Endothelial cell of umbilical vein (primary cell): ENCODE results near the gene CARMIL3. TPM values are rescaled to one million over a fixed set of nuclear protein-coding genes. Genes with fewer than 3 reads are reported as not detected.
A peak's percentile ranks its signal among the peaks of the same experiment; 100 is the strongest.

Experiments
- BruUV-seq: library from RNA; stranded (reverse); fragments of 400-500 nt; replicated peaks from 2 replicates; lab custom pipeline; 2021; lab: Mats Ljungman, UMichigan
- CTCF ChIA-PET: fragments of 300-600, 350-600 bp; sonication (Branson Sonifier 250); formaldehyde crosslinking; loops from one replicate; lab custom pipeline; 2021; ENCODE audit warnings: antibody characterized with exemption, inconsistent platforms; lab: Charles Lee
- POLR2A ChIA-PET: fragments of 300-600, 350-600 bp; sonication (Branson Sonifier 250); formaldehyde crosslinking; loops from one replicate; lab custom pipeline; 2021; ENCODE audit warnings: antibody characterized with exemption, inconsistent platforms; lab: Charles Lee
- DNase-seq: peaks from one replicate; pipeline ENCODE4 v3.0.0-alpha.2; 2011; ENCODE audit warnings: low read depth, low spot score
- FAIRE-seq: peaks from 2 replicates; lab custom pipeline; 2011; peaks lifted over from hg19 to GRCh38; lab: Jason Lieb, UNC
- H2AFZ ChIP-seq: 2 replicates; pipeline ENCODE4 v1.6.0; 2012; ENCODE audit warnings: low read depth, low read length, control low read depth, inconsistent platforms
- H3K27ac ChIP-seq: 2 replicates; pipeline ENCODE4 v1.5.1; 2011; ENCODE audit warnings: low read depth, mild to moderate bottlenecking, control low read depth, low read length, moderate library complexity; ENCODE audit not compliant: insufficient read depth
- H3K27me3 ChIP-seq, 2 experiments: 2 replicates each; pipeline versions ENCODE4 v1.6.0 to v1.6.1; 2011; ENCODE audit warnings: low read length in 2 of 2, mixed read lengths in 1 of 2; ENCODE audit not compliant: control insufficient read depth in 2 of 2, insufficient read depth in 2 of 2
- H3K36me3 ChIP-seq, 2 experiments: 2 replicates in 1 of 2; 3 replicates in 1 of 2; pipeline ENCODE4 v1.5.1; 2011; ENCODE audit warnings: low read length in 2 of 2, mild to moderate bottlenecking in 1 of 2, moderate library complexity in 1 of 2; ENCODE audit not compliant: control insufficient read depth in 2 of 2, insufficient read depth in 2 of 2; ENCODE audit errors: extremely low read depth in 1 of 2
- H3K4me1 ChIP-seq: 3 replicates; pipeline ENCODE4 v1.5.1; 2011; ENCODE audit warnings: mild to moderate bottlenecking, low read length; ENCODE audit not compliant: control insufficient read depth, insufficient read depth; ENCODE audit errors: extremely low read depth
- H3K4me2 ChIP-seq: 2 replicates; pipeline ENCODE4 v1.6.1; 2011; ENCODE audit warnings: low read length, control low read depth, mixed read lengths; ENCODE audit not compliant: insufficient read depth
- H3K4me3 ChIP-seq, 3 experiments: fragments of 200-600 bp in 1 of 3; sonication (generic), shearing (Covaris generic) in 1 of 3; replicated peaks in 1 of 3; 2 replicates each; pipeline ENCODE4 v1.5.1; 2011 to 2016; ENCODE audit warnings: control low read depth in 3 of 3, low read length in 3 of 3, mild to moderate bottlenecking in 2 of 3, inconsistent platforms in 1 of 3, low read depth in 1 of 3, moderate library complexity in 1 of 3; ENCODE audit not compliant: insufficient read depth in 1 of 3
- H3K79me2 ChIP-seq: 2 replicates; pipeline ENCODE4 v1.6.0; 2012; ENCODE audit warnings: low read length, inconsistent platforms; ENCODE audit not compliant: control insufficient read depth, insufficient read depth
- H3K9ac ChIP-seq: replicated peaks from 2 replicates; pipeline ENCODE3; 2011; ENCODE audit warnings: low read length, control low read depth; ENCODE audit not compliant: insufficient read depth; ENCODE audit errors: extremely low read depth
- H3K9me1 ChIP-seq: replicated peaks from 3 replicates; pipeline ENCODE4 v1.6.0; 2011; ENCODE audit warnings: mild to moderate bottlenecking, low read length; ENCODE audit not compliant: control insufficient read depth, insufficient read depth; ENCODE audit errors: extremely low read depth
- H3K9me3 ChIP-seq: replicated peaks from 2 replicates; pipeline ENCODE4 v1.5.1; 2012; ENCODE audit warnings: low read length, inconsistent platforms; ENCODE audit not compliant: control insufficient read depth, insufficient read depth
- H4K20me1 ChIP-seq: replicated peaks from 2 replicates; pipeline ENCODE3; 2011; ENCODE audit warnings: mild to moderate bottlenecking, low read length; ENCODE audit not compliant: control insufficient read depth, insufficient read depth; ENCODE audit errors: extremely low read depth
- EZH2 ChIP-seq: IDR thresholded peaks from 2 replicates; pipeline ENCODE4 v1.6.1; 2012; ENCODE audit warnings: borderline replicate concordance, low read depth, mild to moderate bottlenecking, moderate library complexity, low read length, inconsistent platforms; ENCODE audit not compliant: severe bottlenecking
- FOS ChIP-seq: IDR thresholded peaks from 2 replicates; pipeline ENCODE4 v1.6.1; 2011; ENCODE audit warnings: mild to moderate bottlenecking, low read length, moderate library complexity, borderline replicate concordance; ENCODE audit not compliant: insufficient read depth
- GATA2 ChIP-seq: IDR thresholded peaks from 2 replicates; pipeline ENCODE4 v1.7.0; 2011; ENCODE audit warnings: low read depth, mild to moderate bottlenecking, moderate library complexity, mixed read lengths, low read length; ENCODE audit not compliant: insufficient read length, insufficient read depth
- JUN ChIP-seq: IDR thresholded peaks from 2 replicates; pipeline ENCODE4 v1.6.1; 2011; ENCODE audit warnings: borderline replicate concordance, low read depth; ENCODE audit not compliant: insufficient read length, insufficient read depth
- MAX ChIP-seq: IDR thresholded peaks from 2 replicates; pipeline ENCODE4 v1.6.1; 2011; ENCODE audit not compliant: insufficient read depth, insufficient read length
- MYC ChIP-seq: IDR thresholded peaks from one replicate; pipeline ENCODE4 v1.6.1; 2011; ENCODE audit warnings: mild to moderate bottlenecking, low read depth, low read length
- POLR2A ChIP-seq: IDR thresholded peaks from 2 replicates; pipeline ENCODE4 v1.6.1; 2012; ENCODE audit warnings: low read depth, mild to moderate bottlenecking, control low read depth, low read length
- POLR2AphosphoS5 ChIP-seq: IDR thresholded peaks from 2 replicates; pipeline ENCODE4 v1.6.1; 2012; ENCODE audit warnings: low read depth, mild to moderate bottlenecking, control low read depth, low read length, moderate library complexity; ENCODE audit not compliant: insufficient read depth
- dilution Hi-C: fragments of 300-500 bp; cut with MboI; formaldehyde crosslinking; loops from one replicate; pipeline ENCODE4 v1.15.0; 2019; ENCODE audit warnings: low sequenced_read_pairs; ENCODE audit not compliant: extremely low pct_ligation_motif_present
- intact Hi-C: fragments of 100-400 bp; cut with micrococcal nuclease; formaldehyde crosslinking; loops from one replicate; pipeline ENCODE4 v1.10.0; 2022
- polyA plus RNA-seq, 4 experiments: library from polyadenylated mRNA; depleted of rRNA in 3 of 4; stranded (reverse) in 3 of 4; unstranded in 1 of 4; fragments of >200 nt; gene quantifications; 2 replicates each; pipeline versions ENCODE4 v1.2.1 to v1.2.3, GENCODE V29; 2011 to 2012; ENCODE audit warnings: missing spikeins in 1 of 4
- total RNA-seq: library from RNA; stranded (reverse); gene quantifications from 2 replicates; pipeline ENCODE4 v1.2.3, GENCODE V29; 2021
- TF ChIP-seq, protein P1 (sequence below), 2 donors: IDR thresholded peaks; 1 replicate in 1 of 2; 2 replicates in 1 of 2; pipeline ENCODE4 v1.5.1; 2011; ENCODE audit warnings: low read length in 2 of 2, mild to moderate bottlenecking in 2 of 2, moderate library complexity in 2 of 2, control low read depth in 1 of 2, inconsistent platforms in 1 of 2, low read depth in 1 of 2; ENCODE audit not compliant: insufficient read depth in 1 of 2; ENCODE audit errors: extremely low read depth in 1 of 2

Gene CARMIL3
- total and polyA plus RNA-seq, 2 donors (not counting 3 experiments of a cell fraction or from before 2014, with no cell fraction given), result 0.03 TPM; not detected in 1

GRCh38 chr14:24095271-24096068, 43.7 kb downstream of the CARMIL3 start:
- H3K27ac ChIP-seq, result peak overlapping the region; percentile 46
- H3K9ac ChIP-seq, result peak overlapping the region; percentile 78
- FAIRE-seq (peak; percentile 69), DNase-seq (peak; percentile 21)
- no peaks in the 10 kb centered on the region for H3K9me1 ChIP-seq
- ChIA-PET POLR2A (interaction anchor here (1.3 to 3.1 kb wide), 3 partner anchors 8 to 19 kb away, joined by 3 to 11 read pairs (median 4); partner anchors contain the start of genes DCAF11 and NRL), CTCF (interaction anchor here (1.1 to 9.6 kb wide), 4 partner anchors 11 to 38 kb away, joined by 4 to 319 read pairs (median 67); partner anchors contain the start of genes DCAF11 and NRL)
- intact Hi-C loops, result loop anchor here (1.0 to 2.0 kb wide), 2 partner anchors 41 to 45 kb away; partner anchors contain the start of genes EMC9 and PSME1
- no peaks in the 10 kb centered on the region for H3K36me3 ChIP-seq
- H2AFZ ChIP-seq, result peak overlapping the region; percentile 92
- dilution Hi-C loops, result no loop called here
- TF ChIP-seq EZH2 (no peak), GATA2 (no peak), FOS (no peak), POLR2AphosphoS5 (no peak), JUN (no peak), MYC (no peak), POLR2A (no peak), MAX (no peak)
- TF ChIP-seq, protein P1, sequence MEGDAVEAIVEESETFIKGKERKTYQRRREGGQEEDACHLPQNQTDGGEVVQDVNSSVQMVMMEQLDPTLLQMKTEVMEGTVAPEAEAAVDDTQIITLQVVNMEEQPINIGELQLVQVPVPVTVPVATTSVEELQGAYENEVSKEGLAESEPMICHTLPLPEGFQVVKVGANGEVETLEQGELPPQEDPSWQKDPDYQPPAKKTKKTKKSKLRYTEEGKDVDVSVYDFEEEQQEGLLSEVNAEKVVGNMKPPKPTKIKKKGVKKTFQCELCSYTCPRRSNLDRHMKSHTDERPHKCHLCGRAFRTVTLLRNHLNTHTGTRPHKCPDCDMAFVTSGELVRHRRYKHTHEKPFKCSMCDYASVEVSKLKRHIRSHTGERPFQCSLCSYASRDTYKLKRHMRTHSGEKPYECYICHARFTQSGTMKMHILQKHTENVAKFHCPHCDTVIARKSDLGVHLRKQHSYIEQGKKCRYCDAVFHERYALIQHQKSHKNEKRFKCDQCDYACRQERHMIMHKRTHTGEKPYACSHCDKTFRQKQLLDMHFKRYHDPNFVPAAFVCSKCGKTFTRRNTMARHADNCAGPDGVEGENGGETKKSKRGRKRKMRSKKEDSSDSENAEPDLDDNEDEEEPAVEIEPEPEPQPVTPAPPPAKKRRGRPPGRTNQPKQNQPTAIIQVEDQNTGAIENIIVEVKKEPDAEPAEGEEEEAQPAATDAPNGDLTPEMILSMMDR (IDR thresholded peaks at IDR 0.05; ENCODE audit: extremely low read depth in 1 of 2, insufficient read depth in 1 of 2, low read depth in 1 of 2, low read length in 2 of 2), result no peak
- H3K27me3 ChIP-seq, result no peaks in the 10 kb centered on the region
- H3K4me3 ChIP-seq, result peak overlapping the region in 2 of 3 experiments; percentile 71 to 74
- BruUV-seq, result no TSS peak
- peaks cover 4% of the 10 kb centered on the region for H3K79me2 ChIP-seq
- H3K4me2 ChIP-seq, result peak overlapping the region; percentile 85
- peaks cover 9% of the 10 kb centered on the region for H3K4me1 ChIP-seq
- no peaks in the 10 kb centered on the region for H4K20me1 ChIP-seq
- H3K9me3 ChIP-seq, result no peaks in the 10 kb centered on the region
